Activated CD4-positive, alpha-beta T cell treated with anti-CD3 and anti-CD28 coated beads, Interleukin-2, amount 10 ng/mL, durations not matched to agents 24 days and 14 days (primary cell): ENCODE results near the gene RPS6KL1. TPM values are rescaled to one million over a fixed set of nuclear protein-coding genes. Genes with fewer than 3 reads are reported as not detected.

Experiments used
- DNase-seq: peaks from one replicate; pipeline ENCODE4 v3.0.0; 2022
- H3K27ac Mint-ChIP-seq: one replicate; pipeline ENCODE4 v1.8.0; 2022; ENCODE audit warnings: mild to moderate bottlenecking, mixed read lengths
- H3K27me3 Mint-ChIP-seq: one replicate; pipeline ENCODE4 v1.8.0; 2022; ENCODE audit warnings: mixed read lengths
- H3K36me3 Mint-ChIP-seq: one replicate; pipeline ENCODE4 v1.8.0; 2022; ENCODE audit warnings: low read depth, mild to moderate bottlenecking, mixed read lengths
- H3K4me1 Mint-ChIP-seq: one replicate; pipeline ENCODE4 v1.8.0; 2021; ENCODE audit warnings: mixed read lengths
- H3K4me3 Mint-ChIP-seq: one replicate; pipeline ENCODE4 v1.8.0; 2022; ENCODE audit warnings: mild to moderate bottlenecking, moderate library complexity, mixed read lengths
- H3K9me3 Mint-ChIP-seq: one replicate; pipeline ENCODE4 v1.8.0; 2021; ENCODE audit warnings: mixed read lengths
- intact Hi-C: fragments of 100-400 bp; cut with micrococcal nuclease; formaldehyde crosslinking; loops from one replicate; pipeline ENCODE4 v1.15.1; 2023
- total RNA-seq: library from RNA; stranded (reverse); gene quantifications from 2 replicates; pipeline ENCODE4 v1.2.3, GENCODE V29; 2022

Gene RPS6KL1
- total RNA-seq, 1 donor from 2014 or later = 9.6 TPM

DNA sequence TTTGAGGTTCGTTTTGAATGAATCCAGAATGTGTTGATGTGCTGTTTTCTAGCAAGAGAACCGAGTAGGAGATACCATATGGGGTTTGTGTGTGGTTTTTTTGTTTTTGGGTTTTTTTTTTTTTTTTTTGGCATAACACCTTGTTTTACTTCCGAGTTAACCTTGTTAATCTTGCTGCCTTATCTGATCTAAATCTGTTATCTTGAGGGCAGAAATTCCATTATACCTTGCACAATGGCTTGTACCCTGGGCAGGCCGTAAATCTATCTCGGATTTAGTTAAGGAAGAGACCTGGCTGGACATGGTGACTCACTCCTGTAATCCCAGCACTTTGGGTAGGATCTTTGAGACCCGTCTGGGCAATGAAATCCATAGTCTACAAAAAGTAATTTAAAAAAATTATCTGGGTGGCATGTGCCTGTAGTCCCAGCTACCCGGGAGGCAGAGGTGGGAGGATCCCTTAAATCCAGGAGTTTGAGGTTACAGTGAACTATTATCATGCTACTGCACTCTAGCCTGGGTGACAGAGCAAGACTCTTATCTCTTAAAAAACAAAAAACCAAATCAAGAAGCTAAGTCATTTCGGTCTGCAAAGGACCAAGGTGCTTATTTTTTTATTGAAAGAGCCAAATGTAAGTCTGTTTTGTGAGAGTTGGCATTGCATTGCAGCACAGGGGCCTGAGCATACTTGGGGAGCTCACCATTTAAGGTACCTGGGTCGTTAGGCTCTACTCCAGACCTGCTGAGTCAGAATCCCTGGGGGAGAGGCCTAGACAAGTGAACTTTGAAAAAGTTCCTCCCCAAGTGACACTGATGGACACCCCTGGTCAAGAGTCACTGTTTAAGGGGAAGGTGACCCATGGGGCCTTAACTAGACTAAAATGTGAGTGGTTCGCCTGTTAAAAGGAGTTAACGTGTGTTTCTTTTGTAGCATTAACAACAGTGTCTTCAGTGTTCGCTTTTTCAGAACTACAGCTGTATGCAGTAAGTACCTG lies 34.6 kb downstream of the RPS6KL1 start:
- intact Hi-C loops = no loop called here
- H3K36me3 Mint-ChIP-seq = peaks cover 69% of the 10 kb centered on the region
- no peaks in the 10 kb centered on the region for H3K9me3 Mint-ChIP-seq
- no peak for DNase-seq
- no peak overlapping the region for H3K4me3 Mint-ChIP-seq
- no peak overlapping the region for H3K27ac Mint-ChIP-seq
- H3K4me1 Mint-ChIP-seq = peaks cover 40% of the 10 kb centered on the region
- no peaks in the 10 kb centered on the region for H3K27me3 Mint-ChIP-seq

GRCh38 chr14:74886001-74886400 lies 37.1 kb downstream of the RPS6KL1 start:
- H3K27ac Mint-ChIP-seq = no peak overlapping the region
- H3K4me3 Mint-ChIP-seq = no peak overlapping the region
- intact Hi-C loops = no loop called here
- no peaks in the 10 kb centered on the region for H3K9me3 Mint-ChIP-seq
- no peaks in the 10 kb centered on the region for H3K27me3 Mint-ChIP-seq
- H3K4me1 Mint-ChIP-seq = peaks cover 47% of the 10 kb centered on the region
- peaks cover 54% of the 10 kb centered on the region for H3K36me3 Mint-ChIP-seq
- no peak for DNase-seq

- Mint-ChIP-seq H3K4me3 (peak overlapping the region; percentile 99), H3K27ac (peak overlapping the region; percentile 93), H3K27me3 (no peaks in the 10 kb centered on the region), H3K36me3 (peaks cover 34% of the 10 kb centered on the region), H3K9me3 (no peaks in the 10 kb centered on the region), H3K4me1 (peaks cover 44% of the 10 kb centered on the region)
- peak; percentile 87 for DNase-seq
- intact Hi-C loops = loop anchor here (5.0 kb wide), 1 partner anchor 170 kb away; the partner anchor contains the start of genes AREL1 and FCF1
These were observed 40.7 kb downstream of the RPS6KL1 start for GRCh38 chr14:74882103-74882920.

DNA sequence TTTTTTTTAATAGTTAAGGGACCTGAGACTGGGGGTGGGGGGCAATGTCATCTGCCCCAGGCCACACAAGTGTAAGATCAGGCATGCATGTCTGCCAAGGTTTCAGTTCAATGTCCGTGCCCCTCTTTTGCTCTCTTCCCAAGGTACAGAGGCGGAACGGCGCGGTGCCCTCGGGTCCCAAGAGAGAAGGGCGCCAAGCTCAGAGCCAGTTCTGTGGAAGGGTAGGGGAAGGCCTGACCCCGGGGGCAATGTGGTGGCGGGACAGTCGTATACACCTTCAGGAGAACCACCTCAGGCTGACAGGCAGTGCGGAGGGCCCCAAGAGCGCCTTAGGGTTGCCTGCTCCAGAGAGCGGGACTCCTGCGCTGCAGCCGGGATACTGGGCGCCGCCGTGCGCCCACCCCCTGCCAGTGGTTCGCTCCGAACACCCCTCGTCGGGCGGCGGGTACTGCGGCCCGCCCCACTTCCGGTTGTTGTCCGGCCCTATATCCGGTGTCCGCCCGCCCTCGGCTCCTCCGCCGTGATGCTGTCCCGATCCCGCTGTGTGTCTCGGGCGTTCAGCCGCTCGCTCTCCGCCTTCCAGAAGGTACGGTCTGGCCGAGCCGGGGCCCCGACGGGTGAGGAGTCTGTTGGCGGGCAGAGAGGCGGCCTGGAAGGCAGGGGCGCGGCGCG lies 41.5 kb downstream of the RPS6KL1 start, which contains the start of gene DLST:
DLST (plus strand) TSS at position 486 of the 672 bp plus-strand sequence; CDS start at position 524, 38 bp downstream.
- Mint-ChIP-seq H3K4me3 (peak within 1 kb of the TSS; percentile 99), H3K36me3 (peaks cover 34% of the 10 kb centered on the region), H3K4me1 (peaks cover 45% of the 10 kb centered on the region), H3K27me3 (no peaks in the 10 kb centered on the region), H3K9me3 (no peaks in the 10 kb centered on the region), H3K27ac (peak within 1 kb of the TSS; percentile 93)
- peak; percentile 97 for DNase-seq
- intact Hi-C loops = loop anchor here (2.0 to 5.0 kb wide), 2 partner anchors 21 to 169 kb away; partner anchors contain the start of genes AREL1 and FCF1

GRCh38 chr14:74879427-74880182 lies 43.5 kb downstream of the RPS6KL1 start:
- intact Hi-C loops = loop anchor here (2.0 to 5.0 kb wide), 2 partner anchors 19 to 167 kb away; partner anchors contain the start of genes AREL1 and FCF1
- peaks cover 42% of the 10 kb centered on the region for H3K4me1 Mint-ChIP-seq
- no peak for DNase-seq
- H3K9me3 Mint-ChIP-seq = no peaks in the 10 kb centered on the region
- no peaks in the 10 kb centered on the region for H3K27me3 Mint-ChIP-seq
- peak overlapping the region; percentile 31 for H3K27ac Mint-ChIP-seq
- peaks cover 17% of the 10 kb centered on the region for H3K36me3 Mint-ChIP-seq
- H3K4me3 Mint-ChIP-seq = peak overlapping the region; percentile 31

DNA sequence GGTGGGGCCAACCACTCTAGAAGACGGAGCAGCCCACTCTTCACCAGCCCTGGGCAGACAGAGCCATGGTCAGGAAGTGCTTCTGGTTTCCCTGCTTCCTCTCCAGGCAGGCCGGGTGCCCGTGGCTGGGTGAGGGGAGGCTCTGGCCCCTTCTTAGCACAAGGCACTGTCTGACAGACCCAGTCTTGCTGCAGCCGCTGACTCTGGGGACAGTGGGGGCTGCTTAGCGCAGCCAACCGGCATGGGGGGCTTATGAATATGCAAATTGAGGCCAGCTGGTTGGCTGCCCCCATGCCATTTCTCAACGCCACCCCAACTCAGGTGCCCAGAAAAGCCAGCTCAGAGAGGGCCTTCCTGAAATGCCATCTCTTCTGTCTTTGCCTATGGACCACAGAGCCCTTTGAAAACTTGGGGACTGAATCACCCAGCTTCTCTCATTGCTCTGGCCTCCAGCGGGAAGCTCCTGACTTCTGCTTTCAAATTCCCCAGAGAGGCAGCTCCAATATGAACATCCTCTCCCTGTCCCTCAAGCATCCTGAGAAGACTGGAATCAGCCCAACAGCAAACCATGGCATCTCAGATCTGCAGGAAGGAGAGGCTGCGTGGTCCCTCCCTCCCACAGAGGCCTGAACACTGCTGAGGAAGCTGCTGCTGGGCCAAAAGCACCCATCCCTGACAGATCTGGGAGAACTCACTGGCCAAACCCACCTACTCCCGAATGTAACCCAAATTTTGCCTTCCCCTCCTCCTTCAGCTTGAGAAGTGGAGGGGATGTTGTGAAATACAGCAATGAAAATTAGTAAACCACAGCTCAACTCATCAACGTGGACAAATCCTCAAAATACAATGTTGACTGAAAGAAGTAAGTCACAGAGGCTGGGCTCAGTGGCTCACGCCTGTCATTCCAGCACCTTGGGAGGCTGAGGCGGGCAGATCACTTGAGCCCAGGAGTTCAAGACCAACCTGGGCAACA lies 46.8 kb downstream of the RPS6KL1 start, which contains the start of gene PROX2:
PROX2 (minus strand) TSS at position 205 of the 973 bp plus-strand sequence. CDS start 12,311 bp downstream, outside the sequence.
- intact Hi-C loops = no loop called here
- Mint-ChIP-seq H3K4me3 (peak within 1 kb of the TSS; percentile 8), H3K9me3 (no peaks in the 10 kb centered on the region), H3K27ac (peak within 1 kb of the TSS; percentile 28), H3K4me1 (peaks cover 21% of the 10 kb centered on the region), H3K27me3 (peaks cover 1% of the 10 kb centered on the region), H3K36me3 (no peaks in the 10 kb centered on the region)
- peak; percentile 64 for DNase-seq

DNA sequence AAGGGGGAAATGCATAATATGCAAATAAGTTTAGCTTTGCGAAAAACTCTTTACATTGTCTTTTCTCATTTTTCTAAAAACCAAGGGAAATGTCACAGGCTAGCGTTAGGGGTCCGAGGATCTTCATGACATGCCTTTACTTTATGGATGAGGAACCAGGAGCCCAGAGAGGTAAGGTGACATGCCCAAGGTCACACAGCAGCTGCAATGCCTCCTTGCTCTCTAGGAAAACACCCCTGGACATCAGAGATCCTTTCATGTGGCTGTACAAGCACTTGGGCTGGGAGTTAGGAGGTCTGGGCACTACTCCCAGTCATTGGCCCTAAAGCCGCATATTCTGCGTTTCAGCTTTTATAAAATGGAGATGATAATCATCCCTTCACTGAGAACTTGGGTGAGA lies 47.9 kb downstream of the RPS6KL1 start:
- intact Hi-C loops = no loop called here
- Mint-ChIP-seq H3K4me1 (peaks cover 15% of the 10 kb centered on the region), H3K36me3 (no peaks in the 10 kb centered on the region), H3K27ac (no peak overlapping the region), H3K9me3 (no peaks in the 10 kb centered on the region), H3K27me3 (peaks cover 1% of the 10 kb centered on the region), H3K4me3 (no peak overlapping the region)
- DNase-seq = no peak

DNA sequence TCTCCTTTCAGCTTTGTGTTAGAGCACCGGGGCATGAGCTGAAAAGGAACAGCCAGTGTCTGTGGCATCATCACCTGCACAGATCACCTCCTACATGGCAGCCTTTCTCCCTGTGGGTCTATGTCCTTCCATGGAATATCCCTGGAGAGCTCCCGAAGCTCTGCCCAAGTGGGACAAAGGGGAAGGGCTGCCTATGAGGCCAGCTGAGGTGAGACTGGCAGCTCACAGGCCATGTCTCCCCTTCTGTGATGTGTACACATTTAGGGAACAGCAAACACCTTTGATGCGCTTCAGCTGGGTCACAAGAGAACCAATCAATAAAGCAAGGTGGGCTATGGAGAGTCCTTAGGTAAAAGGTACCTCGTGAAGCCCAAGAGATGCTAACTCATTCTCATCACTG lies 51.2 kb downstream of the RPS6KL1 start:
- Mint-ChIP-seq H3K4me1 (peaks cover 23% of the 10 kb centered on the region), H3K36me3 (no peaks in the 10 kb centered on the region), H3K4me3 (no peak overlapping the region), H3K27ac (no peak overlapping the region), H3K9me3 (no peaks in the 10 kb centered on the region), H3K27me3 (peaks cover 1% of the 10 kb centered on the region)
- intact Hi-C loops = no loop called here
- no peak for DNase-seq

DNA sequence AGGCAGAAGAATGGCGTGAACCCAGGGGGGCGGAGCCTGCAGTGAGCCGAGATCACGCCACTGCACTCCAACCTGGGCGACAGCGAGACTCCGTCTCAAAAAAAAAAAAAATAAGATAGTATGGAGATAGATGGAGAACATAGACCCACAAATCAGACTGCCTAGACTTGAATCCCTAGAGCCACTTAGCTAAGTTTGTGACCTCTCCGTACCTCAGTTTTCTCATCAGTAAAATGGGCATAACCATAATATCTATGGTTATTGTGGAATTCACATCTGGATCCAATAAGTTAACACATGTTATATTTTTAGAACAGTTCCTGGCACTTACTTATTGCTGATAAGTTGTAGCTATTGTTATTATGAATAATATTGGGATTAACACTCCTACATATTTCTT lies 54.3 kb downstream of the RPS6KL1 start:
- no peak overlapping the region for H3K27ac Mint-ChIP-seq
- H3K4me3 Mint-ChIP-seq = no peak overlapping the region
- no peaks in the 10 kb centered on the region for H3K9me3 Mint-ChIP-seq
- H3K4me1 Mint-ChIP-seq = peaks cover 17% of the 10 kb centered on the region
- intact Hi-C loops = loop anchor here (10.0 kb wide), 2 partner anchors 76 to 196 kb away; partner anchors contain the start of genes ACYP1 and ZC2HC1C
- H3K27me3 Mint-ChIP-seq = peaks cover 1% of the 10 kb centered on the region
- no peak for DNase-seq
- no peaks in the 10 kb centered on the region for H3K36me3 Mint-ChIP-seq

GRCh38 chr14:74867673-74868072 lies 55.4 kb downstream of the RPS6KL1 start:
- peaks cover 17% of the 10 kb centered on the region for H3K4me1 Mint-ChIP-seq
- H3K36me3 Mint-ChIP-seq = no peaks in the 10 kb centered on the region
- H3K27me3 Mint-ChIP-seq = peaks cover 1% of the 10 kb centered on the region
- DNase-seq = peak; percentile 87
- H3K27ac Mint-ChIP-seq = peak overlapping the region; percentile 39
- peak overlapping the region; percentile 0 for H3K4me3 Mint-ChIP-seq
- intact Hi-C loops = loop anchor here (10.0 kb wide), 2 partner anchors 77 to 197 kb away; partner anchors contain the start of genes ACYP1 and ZC2HC1C
- H3K9me3 Mint-ChIP-seq = no peaks in the 10 kb centered on the region

- Mint-ChIP-seq H3K27me3 (peaks cover 1% of the 10 kb centered on the region), H3K4me1 (peaks cover 17% of the 10 kb centered on the region), H3K9me3 (no peaks in the 10 kb centered on the region), H3K27ac (peak overlapping the region; percentile 39), H3K36me3 (no peaks in the 10 kb centered on the region), H3K4me3 (peak overlapping the region; percentile 0)
- no peak for DNase-seq
- intact Hi-C loops = loop anchor here (10.0 kb wide), 2 partner anchors 78 to 198 kb away; partner anchors contain the start of genes ACYP1 and ZC2HC1C
These were observed 56.2 kb downstream of the RPS6KL1 start for GRCh38 chr14:74866708-74867389.
